ENCODE measurements around the gene RMRP. TPM values are rescaled to one million over a fixed set of nuclear protein-coding genes. Genes with fewer than 3 reads are reported as not detected.

RMRP gene
- total and polyA plus RNA-seq, 9 of the 15 experiments (the other 6 are each of a cell fraction or from before 2014, with no cell fraction given) = 75.7 to 89,974 (median 13,378) TPM; not detected in 3

DNA sequence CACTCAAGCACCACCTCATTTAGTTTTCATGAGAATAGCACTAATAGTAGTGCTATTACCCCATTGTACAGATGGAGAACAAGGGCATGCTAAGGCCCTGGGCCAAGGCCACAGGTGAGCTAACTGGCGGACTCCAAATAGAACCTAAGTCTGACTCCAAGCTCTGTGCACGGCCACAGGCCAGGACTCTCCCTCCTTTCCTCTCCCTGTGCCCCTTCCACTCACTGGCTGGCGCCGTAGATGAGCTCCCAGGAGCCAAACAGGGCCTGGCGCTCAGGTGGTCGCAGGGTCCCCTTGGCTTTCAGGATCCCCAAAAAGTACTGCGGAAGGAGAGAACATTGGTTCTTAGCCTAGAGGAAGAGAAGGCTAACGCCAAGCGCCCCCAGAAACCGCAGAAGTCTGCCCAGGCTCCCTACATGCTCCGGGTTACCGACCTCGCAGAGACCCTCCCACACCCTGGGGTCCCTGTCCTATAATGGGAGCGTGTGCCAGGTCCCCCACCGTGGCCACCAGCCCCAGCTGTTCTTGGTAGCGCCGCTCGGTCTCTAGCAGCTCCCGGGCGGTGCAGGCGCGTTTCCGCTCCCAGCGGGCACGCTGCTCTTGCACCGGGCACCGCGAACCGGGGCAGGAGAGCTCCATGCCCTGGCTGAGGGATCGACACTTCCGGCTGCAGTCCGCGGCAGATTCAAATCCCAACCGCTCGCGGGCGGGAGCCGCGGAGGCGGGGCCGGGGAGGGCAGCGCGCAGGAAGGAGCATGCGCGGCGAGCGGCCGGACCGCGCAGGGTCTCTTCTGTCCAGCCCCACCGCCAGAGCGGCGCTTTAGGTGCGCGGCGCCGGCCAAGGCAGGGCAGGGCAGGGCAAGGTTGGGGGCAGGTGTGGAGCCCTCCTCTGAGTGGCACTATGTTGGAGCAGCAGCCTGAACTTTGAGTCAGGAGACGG is 7.0 kb upstream of the RMRP start, which contains the start of gene ARHGEF39 (continued):
- TF ChIP-seq, protein P1, sequence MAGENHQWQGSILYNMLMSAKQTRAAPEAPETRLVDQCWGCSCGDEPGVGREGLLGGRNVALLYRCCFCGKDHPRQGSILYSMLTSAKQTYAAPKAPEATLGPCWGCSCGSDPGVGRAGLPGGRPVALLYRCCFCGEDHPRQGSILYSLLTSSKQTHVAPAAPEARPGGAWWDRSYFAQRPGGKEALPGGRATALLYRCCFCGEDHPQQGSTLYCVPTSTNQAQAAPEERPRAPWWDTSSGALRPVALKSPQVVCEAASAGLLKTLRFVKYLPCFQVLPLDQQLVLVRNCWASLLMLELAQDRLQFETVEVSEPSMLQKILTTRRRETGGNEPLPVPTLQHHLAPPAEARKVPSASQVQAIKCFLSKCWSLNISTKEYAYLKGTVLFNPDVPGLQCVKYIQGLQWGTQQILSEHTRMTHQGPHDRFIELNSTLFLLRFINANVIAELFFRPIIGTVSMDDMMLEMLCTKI (IDR thresholded peaks at IDR 0.05; ENCODE audit: partially characterized antibody) = no peak
- TF ChIP-seq, protein P2, sequence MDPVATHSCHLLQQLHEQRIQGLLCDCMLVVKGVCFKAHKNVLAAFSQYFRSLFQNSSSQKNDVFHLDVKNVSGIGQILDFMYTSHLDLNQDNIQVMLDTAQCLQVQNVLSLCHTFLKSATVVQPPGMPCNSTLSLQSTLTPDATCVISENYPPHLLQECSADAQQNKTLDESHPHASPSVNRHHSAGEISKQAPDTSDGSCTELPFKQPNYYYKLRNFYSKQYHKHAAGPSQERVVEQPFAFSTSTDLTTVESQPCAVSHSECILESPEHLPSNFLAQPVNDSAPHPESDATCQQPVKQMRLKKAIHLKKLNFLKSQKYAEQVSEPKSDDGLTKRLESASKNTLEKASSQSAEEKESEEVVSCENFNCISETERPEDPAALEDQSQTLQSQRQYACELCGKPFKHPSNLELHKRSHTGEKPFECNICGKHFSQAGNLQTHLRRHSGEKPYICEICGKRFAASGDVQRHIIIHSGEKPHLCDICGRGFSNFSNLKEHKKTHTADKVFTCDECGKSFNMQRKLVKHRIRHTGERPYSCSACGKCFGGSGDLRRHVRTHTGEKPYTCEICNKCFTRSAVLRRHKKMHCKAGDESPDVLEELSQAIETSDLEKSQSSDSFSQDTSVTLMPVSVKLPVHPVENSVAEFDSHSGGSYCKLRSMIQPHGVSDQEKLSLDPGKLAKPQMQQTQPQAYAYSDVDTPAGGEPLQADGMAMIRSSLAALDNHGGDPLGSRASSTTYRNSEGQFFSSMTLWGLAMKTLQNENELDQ (CRISPR knock-in tag; IDR thresholded peaks at IDR 0.05; ENCODE audit: borderline replicate concordance) = no peak
- TF ChIP-seq RBFOX2 (IDR thresholded peaks at IDR 0.05; ENCODE audit: low read depth, low read length) = peak; percentile 96
- TF ChIP-seq, protein P3, sequence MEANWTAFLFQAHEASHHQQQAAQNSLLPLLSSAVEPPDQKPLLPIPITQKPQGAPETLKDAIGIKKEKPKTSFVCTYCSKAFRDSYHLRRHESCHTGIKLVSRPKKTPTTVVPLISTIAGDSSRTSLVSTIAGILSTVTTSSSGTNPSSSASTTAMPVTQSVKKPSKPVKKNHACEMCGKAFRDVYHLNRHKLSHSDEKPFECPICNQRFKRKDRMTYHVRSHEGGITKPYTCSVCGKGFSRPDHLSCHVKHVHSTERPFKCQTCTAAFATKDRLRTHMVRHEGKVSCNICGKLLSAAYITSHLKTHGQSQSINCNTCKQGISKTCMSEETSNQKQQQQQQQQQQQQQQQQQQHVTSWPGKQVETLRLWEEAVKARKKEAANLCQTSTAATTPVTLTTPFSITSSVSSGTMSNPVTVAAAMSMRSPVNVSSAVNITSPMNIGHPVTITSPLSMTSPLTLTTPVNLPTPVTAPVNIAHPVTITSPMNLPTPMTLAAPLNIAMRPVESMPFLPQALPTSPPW (CRISPR knock-in tag; IDR thresholded peaks at IDR 0.05) = peak; percentile 91
- TF ChIP-seq KLF13 (tag; IDR thresholded peaks at IDR 0.05; ENCODE audit: borderline replicate concordance, low read depth) = peak; percentile 31; the same call in 1 of the 2 replicates
- no peak for TF ChIP-seq PHF20 (IDR thresholded peaks at IDR 0.05; ENCODE audit: partially characterized antibody)
- peak; percentile 52; the same call in 1 of the 2 replicates for TF ChIP-seq ZFX (CRISPR knock-in tag; IDR thresholded peaks at IDR 0.05)
- peak; percentile 39 for TF ChIP-seq FIP1L1 (IDR thresholded peaks at IDR 0.05; ENCODE audit: low read depth, low read length, poor library complexity, severe bottlenecking)
- no peak for TF ChIP-seq KLF16 (IDR thresholded peaks at IDR 0.05)
- no peak for TF ChIP-seq ZNF121 (CRISPR knock-in tag; conservative IDR thresholded peaks at IDR 0.05)
- TF ChIP-seq BCL6 (CRISPR knock-in tag; IDR thresholded peaks at IDR 0.05) = no peak
- peak; percentile 81 for TF ChIP-seq ETV1 (tag; conservative IDR thresholded peaks at IDR 0.05; ENCODE audit: low read depth)
- TF ChIP-seq RBM39 (optimal IDR thresholded peaks at IDR 0.05; ENCODE audit: low read depth, low read length) = no peak
- TF ChIP-seq ZNF695 (CRISPR knock-in tag; IDR thresholded peaks at IDR 0.05) = no peak
- peak; percentile 25 for TF ChIP-seq CCNT2 (IDR thresholded peaks at IDR 0.05; ENCODE audit: borderline replicate concordance, extremely low read depth, insufficient read length, low read depth, low read length)
- no peak for TF ChIP-seq HNRNPLL (IDR thresholded peaks at IDR 0.05; ENCODE audit: low read depth, low read length, poor library complexity, severe bottlenecking)
- TF ChIP-seq, protein P4, sequence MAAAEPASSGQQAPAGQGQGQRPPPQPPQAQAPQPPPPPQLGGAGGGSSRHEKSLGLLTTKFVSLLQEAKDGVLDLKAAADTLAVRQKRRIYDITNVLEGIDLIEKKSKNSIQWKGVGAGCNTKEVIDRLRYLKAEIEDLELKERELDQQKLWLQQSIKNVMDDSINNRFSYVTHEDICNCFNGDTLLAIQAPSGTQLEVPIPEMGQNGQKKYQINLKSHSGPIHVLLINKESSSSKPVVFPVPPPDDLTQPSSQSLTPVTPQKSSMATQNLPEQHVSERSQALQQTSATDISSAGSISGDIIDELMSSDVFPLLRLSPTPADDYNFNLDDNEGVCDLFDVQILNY (CRISPR knock-in tag; IDR thresholded peaks at IDR 0.05) = no peak
- peak; percentile 51; the same call in 1 of the 2 replicates for TF ChIP-seq CTBP1 (IDR thresholded peaks at IDR 0.05; ENCODE audit: borderline replicate concordance)
